GM18498 (cell line): ENCODE data around the gene SLC4A1AP.

Source experiments
- ATAC-seq: cut with Tn5 transposase; IDR thresholded peaks from one replicate; pipeline ENCODE4 v1.9.1; 2021; ENCODE audit warnings: mild to moderate bottlenecking, moderate library complexity; ENCODE audit not compliant: unreplicated experiment

SLC4A1AP gene

DNA sequence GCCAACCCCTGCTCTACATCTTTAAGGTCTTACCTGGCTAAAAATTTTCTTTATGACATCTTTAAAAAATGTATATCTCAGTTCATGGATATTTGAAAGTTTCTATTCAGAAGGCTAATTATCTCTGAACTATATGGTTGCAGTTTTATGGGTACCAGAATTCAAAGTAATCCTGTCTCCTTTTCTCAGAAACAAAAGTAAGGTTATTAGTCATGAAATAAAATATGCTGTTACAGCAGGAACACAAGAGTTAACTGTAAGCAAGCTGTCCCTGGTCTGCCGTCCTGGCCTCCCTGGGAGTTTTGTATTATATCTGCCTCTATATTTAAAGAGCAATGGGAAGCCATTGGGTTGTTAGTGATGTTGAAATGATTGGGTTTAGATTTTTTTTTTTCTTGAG is 34.0 kb downstream of the SLC4A1AP start:
- no peak for ATAC-seq

DNA sequence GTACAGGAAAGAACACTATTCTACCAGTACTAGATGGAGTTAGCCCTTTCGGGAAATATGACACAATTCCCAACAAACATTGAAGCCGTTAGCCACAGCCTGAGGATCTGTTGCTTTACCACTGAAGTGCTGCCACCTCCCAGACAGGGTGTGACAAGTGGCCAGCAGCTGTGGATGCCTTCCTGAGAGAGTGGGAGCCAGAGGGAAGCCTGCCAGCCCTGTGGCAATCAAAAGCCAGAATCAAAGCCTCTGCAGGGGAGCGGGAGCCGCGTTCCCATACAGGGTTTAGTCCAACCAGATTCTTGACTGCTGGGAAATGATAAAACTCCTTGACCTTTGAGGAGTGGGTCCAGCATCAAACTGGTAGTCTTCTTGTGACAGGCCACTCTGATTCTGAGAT is 38.0 kb downstream of the SLC4A1AP start:
- no peak for ATAC-seq

DNA sequence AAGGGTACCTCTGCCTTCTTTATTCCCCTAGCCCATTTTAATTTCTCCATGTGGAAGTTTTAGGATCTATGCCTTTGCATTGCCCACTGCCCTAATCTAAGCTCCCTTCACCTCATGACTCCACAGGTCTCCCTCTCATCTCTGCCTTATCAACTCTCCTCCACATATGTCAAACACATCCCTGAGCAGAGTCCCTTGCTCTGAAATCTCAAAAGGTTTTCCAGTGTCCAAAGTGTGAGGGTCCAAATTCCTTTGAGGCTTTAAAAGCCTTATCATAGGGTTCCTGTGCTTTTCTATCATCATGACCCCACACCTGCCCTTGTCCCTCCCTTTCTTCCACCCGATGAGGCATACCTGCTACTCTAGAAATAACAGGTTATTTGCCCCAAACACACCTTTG is 38.6 kb downstream of the SLC4A1AP start:
- ATAC-seq = no peak

DNA sequence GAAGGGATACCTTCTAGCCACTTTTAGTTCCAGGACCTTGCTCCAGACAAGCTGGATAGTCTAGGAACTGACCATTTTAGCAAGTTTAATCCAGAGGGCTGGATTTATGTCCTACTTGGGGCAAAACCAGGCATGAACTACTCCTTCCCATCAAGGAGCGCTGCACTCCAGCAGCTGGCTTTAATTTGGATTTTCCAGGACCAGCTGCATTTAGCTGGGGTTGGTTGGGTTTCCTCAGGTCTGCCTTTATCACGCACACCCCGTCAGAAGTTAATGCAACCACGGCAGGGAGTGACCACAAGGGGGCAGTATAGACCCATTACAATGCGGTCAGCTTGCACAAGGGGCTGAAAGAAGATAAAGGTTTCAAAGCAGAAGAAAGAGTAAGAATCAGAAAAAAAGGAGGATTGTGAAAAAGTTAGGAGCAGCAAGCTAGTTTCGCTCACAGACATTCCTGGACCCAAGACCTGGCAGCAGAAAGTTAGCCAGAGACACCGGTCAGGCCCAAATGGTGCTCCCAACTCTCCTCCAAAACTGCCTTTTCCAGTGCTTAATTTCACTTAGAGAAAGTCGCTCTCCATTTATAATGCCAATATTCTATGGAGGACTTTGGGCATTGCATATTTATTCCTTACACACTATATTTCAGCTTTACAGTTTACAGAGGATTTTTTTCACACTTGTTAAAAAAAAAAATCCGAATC is 40.1 kb downstream of the SLC4A1AP start:
- no peak for ATAC-seq

DNA sequence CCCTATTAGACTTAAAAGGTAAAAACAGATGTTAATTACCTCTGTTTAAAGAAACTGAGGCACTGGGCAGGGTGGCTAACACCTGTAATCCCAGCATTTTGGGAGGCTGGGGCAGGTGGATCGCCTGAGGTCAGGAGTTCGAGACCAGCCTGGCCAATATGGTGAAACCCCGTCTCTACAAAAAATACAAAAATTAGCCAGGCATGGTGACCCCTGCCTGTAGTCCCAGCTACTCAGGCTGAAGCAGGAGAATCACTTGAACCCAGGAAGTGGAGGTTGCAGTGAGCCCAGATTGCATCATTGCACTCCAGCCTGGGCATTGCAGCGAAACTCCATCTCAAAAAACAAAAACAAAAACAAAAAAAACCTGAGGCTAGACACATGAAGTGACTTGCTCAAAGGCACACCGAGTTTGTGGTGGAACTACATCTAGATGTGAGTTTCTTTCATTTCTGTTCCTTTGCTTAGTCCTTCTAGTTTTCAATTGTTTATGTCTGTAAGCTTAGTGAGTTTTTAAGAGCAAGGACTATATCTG is 40.7 kb downstream of the SLC4A1AP start:
- no peak for ATAC-seq

DNA sequence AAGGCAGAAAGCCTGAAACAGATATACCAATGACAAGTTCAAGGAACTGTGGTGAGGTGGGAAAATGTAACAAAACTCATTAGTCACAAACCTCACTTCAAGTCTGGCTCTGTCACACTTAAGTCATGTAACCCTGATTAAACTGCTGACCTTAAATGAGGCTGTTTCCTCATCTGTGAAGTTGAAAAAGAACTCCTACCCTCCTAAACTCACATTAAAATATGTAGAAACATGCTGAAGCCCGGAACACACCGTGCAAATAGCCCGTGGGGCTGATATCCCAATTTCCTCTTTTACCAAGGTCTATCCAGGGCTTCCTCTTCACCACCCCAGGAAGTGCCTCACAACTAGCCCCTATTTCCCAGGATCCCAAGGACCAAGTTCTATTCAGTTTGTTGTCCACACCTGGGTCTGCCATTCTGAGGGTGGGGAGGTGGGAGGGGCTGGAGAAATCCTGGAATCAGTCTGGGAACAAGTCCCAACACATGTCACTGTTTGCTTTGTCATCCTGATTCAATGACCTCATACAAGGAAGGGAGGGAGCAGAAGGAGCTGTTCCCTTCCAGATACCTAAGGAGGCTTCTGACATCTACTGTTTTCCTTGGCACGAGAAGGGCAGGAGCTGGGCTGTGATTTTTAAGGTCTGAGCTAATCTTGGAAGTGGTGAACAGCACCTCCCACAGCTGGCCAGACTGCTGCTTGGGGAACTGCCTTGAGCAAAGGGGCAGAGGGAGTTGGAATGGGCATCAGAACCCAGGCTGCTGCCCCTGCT is 42.3 kb downstream of the SLC4A1AP start:
- no peak for ATAC-seq

DNA sequence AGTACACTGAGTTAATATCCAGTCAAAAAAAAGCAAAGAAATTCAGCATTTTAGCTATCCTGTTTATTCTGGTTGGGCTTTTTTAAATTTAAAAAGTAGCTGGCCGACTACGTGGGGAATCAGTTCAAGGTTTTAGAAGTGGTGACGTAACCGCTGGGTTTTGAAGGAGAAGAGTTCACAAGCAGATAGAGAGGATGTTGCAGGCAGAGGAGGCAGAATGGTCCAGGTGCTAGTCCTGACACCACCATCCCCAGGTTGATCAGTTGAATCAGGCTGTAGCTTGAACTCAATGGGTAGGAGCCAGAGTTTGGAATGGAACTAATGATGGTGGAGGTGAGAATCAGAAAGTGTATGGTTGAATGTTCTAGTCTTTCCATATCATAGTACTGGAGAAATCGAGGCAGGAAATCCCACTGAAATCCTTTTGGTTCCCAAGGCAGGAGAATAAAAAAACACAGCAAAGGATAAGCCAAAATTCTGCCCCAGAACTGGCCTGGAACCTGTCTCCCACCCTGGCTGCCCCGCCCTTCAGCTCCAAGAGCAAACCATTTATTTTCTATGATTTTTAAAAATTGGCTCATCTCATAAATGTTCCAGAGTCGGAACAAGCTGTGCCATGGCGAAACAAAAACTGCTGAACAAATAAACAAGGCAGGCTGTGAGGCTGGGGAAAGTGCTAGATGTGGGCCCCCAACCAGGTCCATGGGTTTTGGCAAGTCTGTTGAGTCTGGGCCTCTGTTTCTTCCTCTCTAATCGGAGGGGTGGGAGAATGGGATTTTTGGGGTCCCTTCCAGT is 44.0 kb downstream of the SLC4A1AP start:
- ATAC-seq = no peak

DNA sequence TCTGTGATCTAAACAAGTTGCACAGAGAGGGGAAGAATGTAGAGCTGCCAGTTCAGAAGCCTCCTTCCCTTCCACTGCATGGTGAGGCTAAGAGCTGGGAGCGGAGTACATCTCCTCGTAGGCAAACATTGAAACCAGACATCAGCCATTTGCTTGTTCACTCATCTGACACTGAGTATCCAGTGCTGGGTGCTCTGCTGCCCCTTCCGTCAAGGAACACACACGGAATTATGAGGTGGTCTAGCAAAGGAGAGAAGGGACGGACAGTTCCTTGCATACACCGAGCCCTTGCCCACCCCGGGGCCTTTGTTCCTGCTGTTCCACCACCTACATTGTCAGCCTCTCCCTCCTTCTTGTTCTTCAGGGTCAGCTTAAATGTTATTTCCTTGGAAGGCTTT is 44.6 kb downstream of the SLC4A1AP start:
- no peak for ATAC-seq

DNA sequence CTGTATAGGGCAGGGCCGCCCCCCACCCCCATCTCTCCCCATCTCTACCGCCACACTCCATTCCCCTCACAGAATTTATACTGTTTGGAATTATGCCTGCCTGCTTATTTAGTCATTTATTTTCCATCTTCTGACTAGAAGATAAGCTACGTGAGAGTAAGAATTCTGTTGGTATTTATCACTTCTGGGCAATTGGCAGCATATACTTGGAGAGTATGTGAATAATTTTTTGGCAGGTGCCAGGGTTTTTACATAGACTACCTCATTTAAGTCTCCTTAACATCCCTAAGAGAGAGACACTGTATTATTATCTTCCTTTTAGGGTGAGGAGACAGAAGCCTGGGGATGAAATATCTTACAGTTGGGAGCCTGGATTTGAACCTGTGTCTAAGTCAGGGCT is 45.0 kb downstream of the SLC4A1AP start:
- ATAC-seq = no peak

DNA sequence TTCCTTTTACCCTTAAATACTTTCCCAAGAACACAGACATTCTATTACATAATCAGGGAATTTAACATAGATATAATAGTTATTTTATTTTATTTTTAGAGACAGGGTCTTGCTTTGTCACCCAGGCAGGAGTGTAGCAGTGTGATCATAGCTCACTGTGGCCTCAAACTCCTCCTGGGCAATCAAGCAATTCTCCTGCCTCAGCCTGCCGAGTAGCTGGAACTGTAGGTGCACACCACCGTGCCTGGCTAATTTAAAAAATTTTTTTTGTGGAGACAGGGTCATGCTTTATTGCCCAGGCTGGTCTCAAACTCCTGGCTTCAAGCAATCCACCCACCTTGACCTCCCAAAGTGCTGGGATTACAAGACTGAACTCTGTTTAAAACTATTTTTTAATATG is 45.6 kb downstream of the SLC4A1AP start:
- ATAC-seq = no peak

DNA sequence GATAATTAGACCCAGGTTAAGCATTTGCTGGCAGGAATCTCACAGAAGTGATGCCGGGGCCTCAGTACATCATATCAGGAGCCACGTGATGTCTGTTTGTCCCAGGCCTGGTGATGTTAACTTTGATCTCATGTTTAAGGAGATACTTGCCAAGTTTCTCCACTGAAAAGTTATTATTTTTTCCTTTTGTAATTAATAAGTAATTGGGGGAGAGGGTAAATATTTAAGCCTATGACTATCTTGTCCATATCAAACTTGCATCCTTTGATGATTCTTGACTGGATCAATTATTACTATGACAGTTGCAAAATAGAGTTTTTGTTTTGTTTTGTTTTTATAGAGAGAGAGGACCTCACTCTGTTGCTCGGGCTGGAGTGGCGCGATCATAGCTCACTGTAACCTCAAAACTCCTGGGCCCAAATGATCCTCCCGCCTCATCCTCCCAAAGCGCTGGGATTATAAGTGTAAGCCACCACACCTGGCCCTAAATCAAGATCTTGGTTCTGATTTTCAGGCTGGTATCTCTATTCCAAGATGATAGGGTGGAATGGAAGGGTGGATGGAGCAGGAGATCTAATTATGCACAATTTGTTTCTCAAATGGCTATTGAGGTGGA is 46.4 kb downstream of the SLC4A1AP start:
- ATAC-seq = no peak

DNA sequence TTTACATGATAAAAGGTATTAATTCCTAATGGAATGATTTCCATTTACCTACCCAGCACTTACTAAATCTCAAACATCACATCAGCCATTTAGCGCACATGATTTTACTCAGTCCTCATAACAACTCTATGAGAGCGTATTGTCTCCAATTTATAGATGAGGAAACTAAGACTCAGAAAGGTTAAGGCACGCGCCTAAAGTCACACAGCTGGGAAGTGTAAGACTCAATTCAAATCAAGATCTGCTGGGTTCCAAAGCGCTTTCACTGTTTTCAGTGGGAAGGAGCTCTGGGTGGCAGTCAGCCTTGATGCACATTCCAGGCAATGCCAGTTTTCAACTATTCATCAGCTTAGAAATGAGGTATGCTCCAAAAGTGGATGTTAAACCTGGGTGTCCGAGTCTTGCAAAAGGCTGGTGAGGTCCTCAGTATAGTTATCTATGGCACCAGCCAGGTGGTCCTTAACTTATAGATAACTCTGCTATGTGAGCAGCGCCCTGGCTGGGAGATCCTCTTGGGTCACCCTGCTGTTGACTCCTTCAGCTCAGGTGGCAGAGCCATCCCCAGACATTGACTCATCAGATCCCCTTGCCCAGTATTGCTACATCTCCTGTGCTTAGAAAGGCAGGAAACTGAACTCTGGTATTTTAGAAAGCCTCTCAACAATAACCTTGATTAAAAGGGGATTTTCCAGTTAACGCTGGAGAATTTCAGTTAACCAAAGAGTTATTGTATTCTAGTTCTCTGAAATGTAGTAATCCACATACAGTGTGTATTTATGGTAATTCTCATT is 47.1 kb downstream of the SLC4A1AP start:
- ATAC-seq = no peak

DNA sequence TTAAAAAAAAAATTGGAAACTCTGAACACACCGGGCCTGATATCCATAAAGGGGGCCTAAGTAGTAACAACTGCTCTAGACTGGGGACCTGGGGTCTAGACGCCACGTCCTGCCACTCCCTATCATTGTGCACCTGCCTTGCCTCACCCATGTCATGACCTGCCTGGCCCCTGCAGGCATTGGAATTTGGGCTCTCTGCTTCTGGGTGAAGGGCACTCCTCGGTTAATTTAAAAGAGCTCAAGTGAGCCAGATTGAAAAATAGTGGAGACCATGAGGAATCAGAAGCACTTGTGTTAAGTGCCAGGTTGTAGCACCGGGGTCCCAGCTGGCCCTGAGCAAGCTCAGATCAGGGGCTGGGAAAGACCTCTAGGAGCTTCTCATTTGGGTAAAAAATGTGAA is 48.1 kb downstream of the SLC4A1AP start:
- ATAC-seq = no peak

DNA sequence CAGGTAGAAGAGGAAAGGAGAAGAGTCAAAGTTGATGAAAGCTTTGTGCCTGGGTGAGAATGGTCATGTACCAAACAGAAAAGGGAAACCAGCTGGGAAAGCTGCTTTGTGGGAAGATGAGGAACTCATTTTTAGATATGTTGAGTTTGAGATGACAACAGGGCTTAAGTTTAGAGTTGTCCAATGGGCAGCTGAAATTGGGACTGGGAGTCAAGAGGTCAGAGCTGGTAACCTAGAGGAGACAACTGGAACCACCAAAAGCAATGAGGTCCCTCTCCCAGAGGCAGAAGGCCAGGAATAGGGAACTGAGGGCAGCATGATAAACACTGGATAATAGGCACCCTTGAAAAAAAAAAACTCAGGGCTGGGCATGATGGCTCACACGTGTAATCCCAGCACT is 48.8 kb downstream of the SLC4A1AP start:
- no peak for ATAC-seq

DNA sequence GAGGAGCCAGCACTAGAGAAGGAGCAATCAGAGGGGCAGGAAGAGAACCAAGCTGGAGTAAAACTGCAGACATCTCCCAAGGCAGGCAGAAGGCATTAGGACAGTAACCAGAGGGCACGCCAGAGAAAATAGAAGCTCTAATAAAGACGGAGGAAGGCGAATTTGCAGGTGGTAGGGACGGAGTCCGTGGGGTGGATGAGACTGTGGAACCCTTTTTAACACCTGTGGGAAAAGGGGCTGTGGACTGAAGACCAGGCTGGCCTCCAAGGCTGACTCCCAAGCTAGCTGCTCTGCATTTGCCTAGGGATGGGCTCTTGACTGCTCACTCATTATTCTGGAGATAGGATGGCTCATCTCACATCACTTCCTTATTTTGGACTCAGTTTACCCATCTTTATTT is 49.5 kb downstream of the SLC4A1AP start:
- no peak for ATAC-seq

DNA sequence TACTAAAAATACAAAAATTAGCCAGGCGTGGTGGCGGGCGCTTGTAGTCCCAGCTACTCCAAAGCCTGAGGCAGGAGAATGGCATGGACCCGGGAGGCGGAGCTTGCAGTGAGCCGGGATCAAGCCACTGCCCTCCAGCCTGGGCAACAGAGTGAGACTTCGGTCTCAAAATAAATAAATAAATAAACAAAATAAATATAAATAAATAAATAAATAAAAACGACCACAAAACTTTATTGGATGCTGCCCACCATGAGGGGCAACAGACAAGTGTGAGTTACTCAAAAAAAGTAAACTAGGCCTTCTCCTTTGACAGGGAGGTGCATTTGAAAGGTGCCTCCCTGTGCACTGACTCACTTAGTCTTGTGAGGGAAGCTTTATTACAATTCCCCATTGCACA is 50.4 kb downstream of the SLC4A1AP start:
- ATAC-seq = no peak

DNA sequence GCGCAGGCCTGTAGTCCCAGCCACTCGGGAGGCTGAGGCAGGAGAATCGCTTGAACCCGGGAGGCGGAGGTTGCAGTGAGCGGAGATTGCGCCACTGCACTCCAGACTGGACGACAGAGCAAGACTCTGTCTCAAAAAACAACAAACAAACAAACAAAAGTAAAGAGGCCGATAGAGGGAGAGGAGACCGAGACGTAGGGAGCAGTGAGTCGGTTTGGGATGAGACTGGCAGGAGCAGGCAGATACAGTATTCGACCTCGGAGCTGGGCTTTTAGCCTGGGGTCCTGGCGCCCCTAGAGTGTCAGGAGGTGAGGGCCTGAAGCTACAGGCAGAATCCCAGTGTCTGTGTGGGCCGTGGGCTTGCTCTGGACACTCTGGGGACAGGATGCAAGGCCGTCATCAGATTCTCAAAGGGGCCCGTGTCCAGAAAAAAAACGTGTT is 51.2 kb downstream of the SLC4A1AP start:
- ATAC-seq = no peak

DNA sequence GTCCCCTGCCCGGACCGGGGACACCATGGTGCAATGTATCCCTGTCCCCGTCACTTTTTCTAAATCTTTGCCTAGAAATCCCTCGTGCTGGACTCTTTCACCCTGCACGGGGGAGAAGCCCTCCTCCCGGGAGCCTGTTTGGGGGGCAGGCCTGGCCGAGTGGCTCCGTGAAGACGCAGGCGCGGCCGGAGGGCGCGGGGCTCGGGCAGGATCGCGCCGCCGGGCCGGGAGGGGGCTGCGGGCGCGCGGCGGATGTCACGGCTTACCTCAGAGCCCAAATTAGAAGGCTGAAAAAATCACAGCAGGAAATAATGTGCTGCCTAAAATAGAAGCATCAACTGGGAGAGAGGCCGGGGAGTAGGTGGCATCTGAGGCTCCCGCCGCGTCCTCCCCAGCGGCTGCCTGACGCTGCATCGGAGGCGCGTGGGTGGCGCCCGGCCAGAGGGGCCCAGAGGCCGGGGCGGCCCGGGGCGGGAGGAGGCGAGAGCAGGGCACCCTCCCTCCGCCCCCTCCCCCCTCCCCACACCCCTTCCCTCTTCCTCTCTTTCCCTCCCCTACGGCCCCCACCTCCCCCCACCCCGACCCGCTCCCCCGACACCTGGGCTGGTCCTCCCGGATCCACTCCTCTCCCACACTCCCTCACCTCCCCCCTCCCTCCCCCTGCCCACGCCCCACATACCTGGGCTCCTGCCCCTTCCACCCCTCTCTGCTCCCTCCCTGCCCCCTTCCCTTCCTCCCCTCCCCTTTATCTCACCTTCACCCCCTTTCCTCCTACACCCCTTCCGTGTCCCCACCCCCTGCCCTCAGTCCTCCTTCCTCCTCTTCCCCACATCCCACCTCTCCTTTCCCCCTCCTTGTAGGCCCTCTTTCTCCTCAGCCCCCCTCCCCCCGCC is 51.9 kb downstream of the SLC4A1AP start:
- no peak for ATAC-seq
